Activated naive CD4-positive, alpha-beta T cell treated with anti-CD3 and anti-CD28 coated beads, Interleukin-2, amount 50 U/mL, for 24 hours (primary cell): ENCODE results near the gene POLE.

Experiments
- H3K27ac Mint-ChIP-seq: one replicate; pipeline ENCODE4 v1.8.0; 2021; ENCODE audit warnings: mild to moderate bottlenecking, mixed read lengths
- H3K27me3 Mint-ChIP-seq: one replicate; pipeline ENCODE4 v1.8.0; 2021; ENCODE audit warnings: mixed read lengths
- H3K36me3 Mint-ChIP-seq: one replicate; pipeline ENCODE4 v1.8.0; 2021; ENCODE audit warnings: mixed read lengths
- H3K4me1 Mint-ChIP-seq: one replicate; pipeline ENCODE4 v1.8.0; 2021; ENCODE audit warnings: mixed read lengths
- H3K4me3 Mint-ChIP-seq: one replicate; pipeline ENCODE4 v1.8.0; 2021; ENCODE audit warnings: mild to moderate bottlenecking, mixed read lengths
- H3K9me3 Mint-ChIP-seq: one replicate; pipeline ENCODE4 v1.8.0; 2021; ENCODE audit warnings: mixed read lengths

The POLE gene

GRCh38 chr12:132621657-132622435, 65.3 kb downstream of the POLE start:
- Mint-ChIP-seq H3K4me1 (peaks cover 8% of the 10 kb centered on the region), H3K27ac (no peak overlapping the region), H3K4me3 (no peak overlapping the region), H3K9me3 (no peaks in the 10 kb centered on the region), H3K27me3 (peaks cover 11% of the 10 kb centered on the region), H3K36me3 (peaks cover 6% of the 10 kb centered on the region)

- Mint-ChIP-seq H3K27me3 (peaks cover 14% of the 10 kb centered on the region), H3K27ac (no peak overlapping the region), H3K9me3 (no peaks in the 10 kb centered on the region), H3K4me3 (no peak overlapping the region), H3K36me3 (peaks cover 6% of the 10 kb centered on the region), H3K4me1 (peaks cover 8% of the 10 kb centered on the region)
Observed at GRCh38 chr12:132620899-132621656, 66.1 kb downstream of the POLE start.

DNA sequence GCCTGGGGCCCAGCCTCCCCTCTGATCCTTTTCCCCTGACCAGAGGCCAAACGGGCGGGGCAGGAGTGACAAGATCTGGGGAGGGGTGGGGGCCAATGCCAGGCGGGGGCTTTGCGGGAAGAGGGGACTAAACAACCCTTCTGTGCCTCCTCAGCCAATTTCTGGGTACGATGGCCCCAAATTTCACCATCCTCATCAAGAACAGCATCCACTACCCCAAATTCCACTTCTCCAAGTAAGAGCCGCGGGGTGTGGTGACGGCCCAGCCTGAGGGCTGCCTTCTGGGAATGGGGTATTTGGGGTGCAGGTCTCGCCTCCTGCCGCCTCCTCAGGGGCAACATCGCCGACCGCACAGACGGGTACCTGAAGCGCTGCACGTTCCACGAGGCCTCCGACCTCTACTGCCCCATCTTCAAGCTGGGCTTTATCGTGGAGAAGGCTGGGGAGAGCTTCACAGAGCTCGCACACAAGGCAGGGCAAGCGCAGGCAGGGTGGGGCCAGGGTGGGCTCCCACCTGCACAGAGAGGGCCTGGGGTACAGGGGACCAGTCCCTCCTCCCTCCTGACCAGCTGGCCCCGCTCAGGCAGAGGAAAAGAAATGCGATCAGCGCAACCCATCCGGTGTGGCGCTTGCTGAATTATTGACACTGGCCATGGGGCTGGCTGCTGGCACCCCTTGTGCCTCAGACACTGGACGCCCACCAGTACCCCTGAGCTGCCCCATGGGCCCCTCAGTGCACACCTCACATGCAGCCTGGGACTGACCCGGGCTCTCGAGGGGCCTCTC, 66.8 kb downstream of the POLE start:
- no peak overlapping the region for H3K27ac Mint-ChIP-seq
- H3K9me3 Mint-ChIP-seq: no peaks in the 10 kb centered on the region
- H3K4me1 Mint-ChIP-seq: peaks cover 8% of the 10 kb centered on the region
- no peak overlapping the region for H3K4me3 Mint-ChIP-seq
- H3K27me3 Mint-ChIP-seq: peaks cover 18% of the 10 kb centered on the region
- H3K36me3 Mint-ChIP-seq: peaks cover 6% of the 10 kb centered on the region

DNA sequence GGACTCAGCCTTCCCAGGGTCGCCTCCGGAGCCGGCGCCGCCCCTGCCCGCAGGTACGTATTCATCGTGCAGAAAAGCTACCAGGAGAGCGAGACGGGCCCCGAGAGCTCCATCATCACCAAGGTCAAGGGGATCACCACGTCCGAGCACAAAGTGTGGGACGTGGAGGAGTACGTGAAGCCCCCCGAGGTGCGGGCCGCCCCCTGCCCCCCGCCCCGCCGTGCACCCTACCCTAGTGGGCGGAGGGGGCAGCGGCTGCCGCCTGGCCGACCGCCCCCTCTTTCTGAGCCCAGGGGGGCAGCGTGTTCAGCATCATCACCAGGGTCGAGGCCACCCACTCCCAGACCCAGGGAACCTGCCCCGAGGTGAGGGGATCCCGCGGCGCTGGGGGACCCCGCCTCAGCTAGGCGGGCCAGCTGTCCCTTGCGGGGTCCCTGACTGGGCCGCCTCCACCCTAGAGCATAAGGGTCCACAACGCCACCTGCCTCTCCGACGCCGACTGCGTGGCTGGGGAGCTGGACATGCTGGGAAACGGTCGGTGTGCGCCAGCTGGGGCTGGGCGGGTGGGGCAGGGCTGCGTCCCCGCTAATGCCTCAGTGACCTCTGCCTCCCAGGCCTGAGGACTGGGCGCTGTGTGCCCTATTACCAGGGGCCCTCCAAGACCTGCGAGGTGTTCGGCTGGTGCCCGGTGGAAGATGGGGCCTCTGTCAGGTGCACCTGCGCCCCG, 67.6 kb downstream of the POLE start:
- H3K4me3 Mint-ChIP-seq: no peak overlapping the region
- peaks cover 21% of the 10 kb centered on the region for H3K27me3 Mint-ChIP-seq
- no peak overlapping the region for H3K27ac Mint-ChIP-seq
- H3K36me3 Mint-ChIP-seq: peaks cover 3% of the 10 kb centered on the region
- H3K9me3 Mint-ChIP-seq: no peaks in the 10 kb centered on the region
- H3K4me1 Mint-ChIP-seq: peaks cover 14% of the 10 kb centered on the region

- Mint-ChIP-seq H3K4me1 (peaks cover 14% of the 10 kb centered on the region), H3K9me3 (no peaks in the 10 kb centered on the region), H3K27ac (no peak overlapping the region), H3K36me3 (peaks cover 3% of the 10 kb centered on the region), H3K27me3 (peaks cover 21% of the 10 kb centered on the region), H3K4me3 (no peak overlapping the region)
Observed at GRCh38 chr12:132619071-132619385, 68.1 kb downstream of the POLE start.

DNA sequence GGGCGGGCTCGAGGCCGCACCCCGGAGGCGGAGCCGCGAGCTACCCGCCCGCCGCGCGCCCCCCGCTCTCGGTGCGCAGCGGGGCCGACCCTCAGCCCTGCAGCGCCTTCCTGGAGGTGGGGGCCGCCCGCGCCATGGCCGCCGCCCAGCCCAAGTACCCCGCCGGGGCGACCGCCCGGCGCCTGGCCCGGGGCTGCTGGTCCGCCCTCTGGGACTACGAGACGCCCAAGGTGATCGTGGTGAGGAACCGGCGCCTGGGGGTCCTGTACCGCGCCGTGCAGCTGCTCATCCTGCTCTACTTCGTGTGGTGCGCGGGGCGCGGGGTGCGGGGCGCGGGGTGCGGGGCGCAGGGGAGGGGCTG, 68.5 kb downstream of the POLE start, which contains the start of gene P2RX2:
Gene P2RX2, plus strand, starts transcription at position 94 of the 361 bp plus-strand sequence. Its CDS starts 41 bp downstream, at position 135.
- Mint-ChIP-seq H3K4me3 (peak within 1 kb of the TSS; percentile 75), H3K27me3 (peaks cover 21% of the 10 kb centered on the region), H3K27ac (peak within 1 kb of the TSS; percentile 84)

GRCh38 chr12:132617822-132618682, 69.1 kb downstream of the POLE start:
- Mint-ChIP-seq H3K27me3 (peaks cover 21% of the 10 kb centered on the region), H3K9me3 (no peaks in the 10 kb centered on the region), H3K36me3 (peaks cover 3% of the 10 kb centered on the region), H3K4me1 (peaks cover 14% of the 10 kb centered on the region), H3K4me3 (peak overlapping the region; percentile 75), H3K27ac (peak overlapping the region; percentile 84)

More for the DNA sequence above, 68.5 kb downstream of the POLE start, which contains the start of gene P2RX2:
- Mint-ChIP-seq H3K9me3 (no peaks in the 10 kb centered on the region), H3K36me3 (peaks cover 3% of the 10 kb centered on the region), H3K4me1 (peaks cover 14% of the 10 kb centered on the region)

- Mint-ChIP-seq H3K4me1 (peaks cover 14% of the 10 kb centered on the region), H3K36me3 (peaks cover 3% of the 10 kb centered on the region), H3K9me3 (no peaks in the 10 kb centered on the region), H3K27me3 (peaks cover 21% of the 10 kb centered on the region), H3K27ac (no peak overlapping the region), H3K4me3 (peak overlapping the region; percentile 75)
Observed at GRCh38 chr12:132617135-132617701, 69.9 kb downstream of the POLE start.

GRCh38 chr12:132615579-132616038, 71.5 kb downstream of the POLE start:
- peaks cover 3% of the 10 kb centered on the region for H3K36me3 Mint-ChIP-seq
- peak overlapping the region; percentile 59 for H3K27ac Mint-ChIP-seq
- no peaks in the 10 kb centered on the region for H3K9me3 Mint-ChIP-seq
- H3K27me3 Mint-ChIP-seq: peaks cover 25% of the 10 kb centered on the region
- H3K4me1 Mint-ChIP-seq: peaks cover 14% of the 10 kb centered on the region
- no peak overlapping the region for H3K4me3 Mint-ChIP-seq

GRCh38 chr12:132614861-132615578, 72.1 kb downstream of the POLE start:
- H3K9me3 Mint-ChIP-seq: no peaks in the 10 kb centered on the region
- peaks cover 19% of the 10 kb centered on the region for H3K4me1 Mint-ChIP-seq
- peaks cover 3% of the 10 kb centered on the region for H3K36me3 Mint-ChIP-seq
- H3K27me3 Mint-ChIP-seq: peaks cover 28% of the 10 kb centered on the region
- H3K4me3 Mint-ChIP-seq: peak overlapping the region; percentile 30
- no peak overlapping the region for H3K27ac Mint-ChIP-seq

- Mint-ChIP-seq H3K9me3 (no peaks in the 10 kb centered on the region), H3K4me1 (peaks cover 19% of the 10 kb centered on the region), H3K27ac (no peak overlapping the region), H3K4me3 (no peak overlapping the region), H3K36me3 (peaks cover 3% of the 10 kb centered on the region), H3K27me3 (peaks cover 29% of the 10 kb centered on the region)
Observed at GRCh38 chr12:132614029-132614428, 73.1 kb downstream of the POLE start.

GRCh38 chr12:132611620-132612019, 75.5 kb downstream of the POLE start:
- Mint-ChIP-seq H3K27me3 (peaks cover 24% of the 10 kb centered on the region), H3K9me3 (no peaks in the 10 kb centered on the region), H3K36me3 (no peaks in the 10 kb centered on the region), H3K4me1 (peaks cover 11% of the 10 kb centered on the region), H3K4me3 (no peak overlapping the region), H3K27ac (no peak overlapping the region)

DNA sequence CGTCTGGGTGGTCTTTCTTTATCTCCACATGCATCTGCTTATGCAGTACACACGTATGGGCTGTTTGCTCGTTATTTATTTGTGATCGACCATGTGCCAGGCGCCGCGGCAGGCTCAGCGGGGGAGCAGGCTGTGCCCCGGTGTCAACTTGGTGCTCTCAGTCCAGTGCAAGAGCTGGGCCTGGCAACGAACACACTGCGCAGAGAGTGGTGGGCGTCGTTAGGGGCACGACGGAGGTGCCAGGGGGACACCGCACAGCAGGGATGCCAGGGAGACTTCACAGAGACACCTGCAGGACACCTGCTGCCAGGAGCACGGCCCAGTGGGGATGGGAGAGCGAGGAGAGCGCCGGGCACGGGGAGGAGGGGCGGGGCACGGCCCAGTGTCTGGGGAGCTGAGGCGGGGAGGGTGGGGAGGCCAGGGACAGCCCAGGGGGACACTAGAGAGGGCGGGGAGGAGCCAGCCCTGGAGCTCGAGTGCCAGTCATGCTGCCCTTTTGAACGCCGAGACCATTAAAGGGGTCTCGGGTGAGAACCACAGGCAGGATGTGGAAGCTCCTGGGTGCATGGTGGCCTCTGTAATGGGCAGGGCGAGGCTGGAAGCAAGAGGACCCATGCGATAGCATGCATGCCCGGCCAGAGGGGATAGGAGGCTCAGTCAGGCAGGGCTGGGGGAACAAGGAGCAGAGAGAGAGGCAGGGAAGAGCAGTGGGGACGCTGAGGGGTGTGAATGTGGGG, 76.1 kb downstream of the POLE start:
- peaks cover 11% of the 10 kb centered on the region for H3K4me1 Mint-ChIP-seq
- no peaks in the 10 kb centered on the region for H3K36me3 Mint-ChIP-seq
- no peaks in the 10 kb centered on the region for H3K9me3 Mint-ChIP-seq
- H3K4me3 Mint-ChIP-seq: peak overlapping the region; percentile 67
- no peak overlapping the region for H3K27ac Mint-ChIP-seq
- peaks cover 27% of the 10 kb centered on the region for H3K27me3 Mint-ChIP-seq
